ENCODE results near the gene SPTBN1.

DNA sequence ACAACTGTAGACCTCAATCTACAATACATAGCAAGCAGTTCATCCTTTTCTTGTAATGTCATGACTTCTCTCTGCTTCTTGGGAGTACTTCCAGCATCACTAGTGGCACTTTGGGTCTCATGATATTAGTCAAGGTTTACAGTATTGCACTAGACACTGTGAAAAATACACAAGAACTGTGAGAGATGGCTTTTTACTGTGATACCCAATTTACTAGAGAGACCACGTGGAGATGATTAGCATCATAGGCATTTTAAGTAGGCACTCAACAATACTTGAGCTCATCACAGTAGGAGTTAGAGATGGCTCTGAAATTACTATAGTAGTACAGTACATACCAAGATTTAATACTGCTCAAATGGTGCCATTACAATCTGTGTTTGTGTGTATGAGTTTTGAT lies 154.6 kb downstream of the SPTBN1 start:
- TF ChIP-seq, protein P1, sequence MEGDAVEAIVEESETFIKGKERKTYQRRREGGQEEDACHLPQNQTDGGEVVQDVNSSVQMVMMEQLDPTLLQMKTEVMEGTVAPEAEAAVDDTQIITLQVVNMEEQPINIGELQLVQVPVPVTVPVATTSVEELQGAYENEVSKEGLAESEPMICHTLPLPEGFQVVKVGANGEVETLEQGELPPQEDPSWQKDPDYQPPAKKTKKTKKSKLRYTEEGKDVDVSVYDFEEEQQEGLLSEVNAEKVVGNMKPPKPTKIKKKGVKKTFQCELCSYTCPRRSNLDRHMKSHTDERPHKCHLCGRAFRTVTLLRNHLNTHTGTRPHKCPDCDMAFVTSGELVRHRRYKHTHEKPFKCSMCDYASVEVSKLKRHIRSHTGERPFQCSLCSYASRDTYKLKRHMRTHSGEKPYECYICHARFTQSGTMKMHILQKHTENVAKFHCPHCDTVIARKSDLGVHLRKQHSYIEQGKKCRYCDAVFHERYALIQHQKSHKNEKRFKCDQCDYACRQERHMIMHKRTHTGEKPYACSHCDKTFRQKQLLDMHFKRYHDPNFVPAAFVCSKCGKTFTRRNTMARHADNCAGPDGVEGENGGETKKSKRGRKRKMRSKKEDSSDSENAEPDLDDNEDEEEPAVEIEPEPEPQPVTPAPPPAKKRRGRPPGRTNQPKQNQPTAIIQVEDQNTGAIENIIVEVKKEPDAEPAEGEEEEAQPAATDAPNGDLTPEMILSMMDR (IDR thresholded peaks at IDR 0.05; ENCODE audit: borderline replicate concordance, extremely low read depth, low read length, poor library complexity, severe bottlenecking) = no peak
- no peak for TF ChIP-seq EZH2 (IDR thresholded peaks at IDR 0.05; ENCODE audit: borderline replicate concordance, low read depth, low read length, severe bottlenecking)

All from DND-41 (cell line).